Measurements from ENCODE around the gene NALF2.

DNA sequence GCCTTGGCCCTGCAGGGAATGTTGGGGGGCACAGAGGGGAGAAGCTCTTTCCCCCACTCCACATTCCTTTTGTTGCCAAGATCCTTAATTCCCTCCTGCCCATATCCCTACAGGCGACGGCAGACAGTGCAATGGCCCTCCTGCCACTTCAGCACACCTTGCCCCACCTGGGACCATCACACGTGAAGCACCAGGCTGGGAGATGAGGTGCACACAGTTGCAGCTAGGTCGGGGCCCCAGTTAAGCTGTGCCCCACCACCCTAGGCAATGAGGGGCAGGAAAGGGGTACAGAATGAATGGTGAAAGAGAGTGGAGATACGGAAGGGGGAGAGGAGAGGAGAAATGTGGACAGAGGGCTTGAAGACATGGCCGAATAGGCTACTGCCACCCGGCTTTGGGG lies 26.2 kb downstream of the NALF2 start:
- no peak for TF ChIP-seq POLR2A (IDR thresholded peaks at IDR 0.05; ENCODE audit: insufficient read depth in 1 of 2, low read depth in 2 of 2, low read length in 2 of 2)
- no peak for TF ChIP-seq SIN3A (IDR thresholded peaks at IDR 0.05; ENCODE audit: borderline replicate concordance, low read depth, low read length)
- no peak for TF ChIP-seq ZNF644 (CRISPR knock-in tag; IDR thresholded peaks at IDR 0.05; ENCODE audit: low read depth)
- no peak for TF ChIP-seq SRSF4 (IDR thresholded peaks at IDR 0.05; ENCODE audit: low read depth, low read length, poor library complexity, severe bottlenecking)
- TF ChIP-seq MXD4 (CRISPR knock-in tag; IDR thresholded peaks at IDR 0.05) = no peak
- no peak for TF ChIP-seq ZFY (CRISPR knock-in tag; IDR thresholded peaks at IDR 0.05)
- TF ChIP-seq ZNF543 (CRISPR knock-in tag; IDR thresholded peaks at IDR 0.05) = no peak
- no peak for TF ChIP-seq PHF8 (CRISPR knock-in tag; IDR thresholded peaks at IDR 0.05)
- TF ChIP-seq, protein P1, sequence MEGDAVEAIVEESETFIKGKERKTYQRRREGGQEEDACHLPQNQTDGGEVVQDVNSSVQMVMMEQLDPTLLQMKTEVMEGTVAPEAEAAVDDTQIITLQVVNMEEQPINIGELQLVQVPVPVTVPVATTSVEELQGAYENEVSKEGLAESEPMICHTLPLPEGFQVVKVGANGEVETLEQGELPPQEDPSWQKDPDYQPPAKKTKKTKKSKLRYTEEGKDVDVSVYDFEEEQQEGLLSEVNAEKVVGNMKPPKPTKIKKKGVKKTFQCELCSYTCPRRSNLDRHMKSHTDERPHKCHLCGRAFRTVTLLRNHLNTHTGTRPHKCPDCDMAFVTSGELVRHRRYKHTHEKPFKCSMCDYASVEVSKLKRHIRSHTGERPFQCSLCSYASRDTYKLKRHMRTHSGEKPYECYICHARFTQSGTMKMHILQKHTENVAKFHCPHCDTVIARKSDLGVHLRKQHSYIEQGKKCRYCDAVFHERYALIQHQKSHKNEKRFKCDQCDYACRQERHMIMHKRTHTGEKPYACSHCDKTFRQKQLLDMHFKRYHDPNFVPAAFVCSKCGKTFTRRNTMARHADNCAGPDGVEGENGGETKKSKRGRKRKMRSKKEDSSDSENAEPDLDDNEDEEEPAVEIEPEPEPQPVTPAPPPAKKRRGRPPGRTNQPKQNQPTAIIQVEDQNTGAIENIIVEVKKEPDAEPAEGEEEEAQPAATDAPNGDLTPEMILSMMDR (CRISPR knock-in tag; IDR thresholded peaks at IDR 0.05) = no peak
- TF ChIP-seq FLYWCH1 (CRISPR knock-in tag; IDR thresholded peaks at IDR 0.05) = no peak

Measured in HepG2 (cell line).